Bronchus fibroblast of lung (primary cell): ENCODE results near the gene DHX57. TPM values are rescaled to one million over a fixed set of nuclear protein-coding genes. Genes with fewer than 3 reads are reported as not detected.

Source experiments
- total RNA-seq: library from RNA; depleted of rRNA; stranded (reverse); fragments of >200 nt; gene quantifications from 2 replicates; pipeline ENCODE4 v1.2.3, GENCODE V29; 2015

Gene DHX57, protein sequence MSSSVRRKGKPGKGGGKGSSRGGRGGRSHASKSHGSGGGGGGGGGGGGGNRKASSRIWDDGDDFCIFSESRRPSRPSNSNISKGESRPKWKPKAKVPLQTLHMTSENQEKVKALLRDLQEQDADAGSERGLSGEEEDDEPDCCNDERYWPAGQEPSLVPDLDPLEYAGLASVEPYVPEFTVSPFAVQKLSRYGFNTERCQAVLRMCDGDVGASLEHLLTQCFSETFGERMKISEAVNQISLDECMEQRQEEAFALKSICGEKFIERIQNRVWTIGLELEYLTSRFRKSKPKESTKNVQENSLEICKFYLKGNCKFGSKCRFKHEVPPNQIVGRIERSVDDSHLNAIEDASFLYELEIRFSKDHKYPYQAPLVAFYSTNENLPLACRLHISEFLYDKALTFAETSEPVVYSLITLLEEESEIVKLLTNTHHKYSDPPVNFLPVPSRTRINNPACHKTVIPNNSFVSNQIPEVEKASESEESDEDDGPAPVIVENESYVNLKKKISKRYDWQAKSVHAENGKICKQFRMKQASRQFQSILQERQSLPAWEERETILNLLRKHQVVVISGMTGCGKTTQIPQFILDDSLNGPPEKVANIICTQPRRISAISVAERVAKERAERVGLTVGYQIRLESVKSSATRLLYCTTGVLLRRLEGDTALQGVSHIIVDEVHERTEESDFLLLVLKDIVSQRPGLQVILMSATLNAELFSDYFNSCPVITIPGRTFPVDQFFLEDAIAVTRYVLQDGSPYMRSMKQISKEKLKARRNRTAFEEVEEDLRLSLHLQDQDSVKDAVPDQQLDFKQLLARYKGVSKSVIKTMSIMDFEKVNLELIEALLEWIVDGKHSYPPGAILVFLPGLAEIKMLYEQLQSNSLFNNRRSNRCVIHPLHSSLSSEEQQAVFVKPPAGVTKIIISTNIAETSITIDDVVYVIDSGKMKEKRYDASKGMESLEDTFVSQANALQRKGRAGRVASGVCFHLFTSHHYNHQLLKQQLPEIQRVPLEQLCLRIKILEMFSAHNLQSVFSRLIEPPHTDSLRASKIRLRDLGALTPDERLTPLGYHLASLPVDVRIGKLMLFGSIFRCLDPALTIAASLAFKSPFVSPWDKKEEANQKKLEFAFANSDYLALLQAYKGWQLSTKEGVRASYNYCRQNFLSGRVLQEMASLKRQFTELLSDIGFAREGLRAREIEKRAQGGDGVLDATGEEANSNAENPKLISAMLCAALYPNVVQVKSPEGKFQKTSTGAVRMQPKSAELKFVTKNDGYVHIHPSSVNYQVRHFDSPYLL (N-terminal part only)
- total RNA-seq = 12.3 and 15.3 TPM in 2 replicates

DNA sequence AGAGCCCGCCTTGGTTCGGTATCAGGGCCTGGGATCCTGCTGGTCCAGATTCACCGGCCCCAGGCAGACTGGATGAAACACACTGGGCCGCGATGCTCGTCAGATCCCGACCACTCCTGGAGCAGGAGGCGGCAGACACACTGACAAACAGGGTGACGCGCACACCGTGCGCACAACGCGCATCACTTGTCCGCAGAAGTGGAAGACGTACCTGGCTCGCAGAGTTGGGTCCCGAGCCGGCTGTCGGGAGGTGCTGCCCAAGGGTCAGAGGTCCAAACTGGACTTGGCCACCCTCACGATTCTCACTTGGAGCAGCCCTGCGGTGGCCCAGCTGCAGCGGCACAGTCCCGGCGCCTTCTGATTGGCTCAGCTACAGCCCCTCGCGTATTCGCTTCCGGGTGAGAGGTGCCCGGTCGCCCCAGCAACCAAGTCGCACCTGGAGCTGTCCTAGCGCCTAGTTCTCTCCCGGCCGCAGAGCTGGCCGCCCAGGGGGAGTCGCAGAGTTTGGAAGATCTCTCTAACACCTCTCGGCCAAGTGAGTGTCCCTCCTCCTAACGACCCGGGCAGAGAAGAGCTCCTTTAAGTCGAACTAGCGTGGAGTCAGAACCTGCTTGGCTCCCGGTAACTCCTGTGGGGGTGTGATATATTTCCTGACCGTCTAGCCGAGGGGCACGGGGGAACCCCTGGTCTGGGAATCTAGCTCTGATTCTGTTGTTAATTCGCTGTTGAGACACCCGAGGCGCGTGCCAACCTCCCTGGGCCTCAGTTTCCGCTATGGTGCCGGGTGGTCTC is at the start of gene DHX57, which contains the start of gene MORN2:
DHX57 (minus strand) TSS at position 359 of the 792 bp plus-strand sequence. CDS start 7,529 bp downstream, outside the sequence.
MORN2 (plus strand) TSS at position 401 of the 792 bp plus-strand sequence.

DNA sequence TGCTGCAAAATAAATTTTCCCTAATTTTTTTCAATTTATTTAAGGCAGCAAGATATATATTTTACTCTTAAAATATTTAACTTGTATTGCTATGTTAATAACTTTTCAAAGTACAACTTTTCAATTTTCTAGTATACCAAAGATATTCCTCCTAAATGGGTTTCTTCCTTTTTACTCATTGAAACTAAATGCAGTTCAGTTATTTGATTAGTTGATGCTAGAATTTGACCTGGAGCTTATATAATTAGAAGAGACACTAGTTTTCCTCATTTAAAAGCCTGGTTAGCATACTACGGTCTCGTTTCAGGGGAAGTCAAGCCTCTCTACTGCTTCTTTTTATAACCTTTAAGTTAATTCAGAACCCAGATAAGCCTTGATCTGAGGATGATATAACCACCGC is 13.8 kb upstream of the DHX57 start, which contains the start of gene ARHGEF33:
ARHGEF33 (plus strand) TSS at position 301 of the 400 bp plus-strand sequence. CDS start 29,573 bp downstream, outside the sequence.

DNA sequence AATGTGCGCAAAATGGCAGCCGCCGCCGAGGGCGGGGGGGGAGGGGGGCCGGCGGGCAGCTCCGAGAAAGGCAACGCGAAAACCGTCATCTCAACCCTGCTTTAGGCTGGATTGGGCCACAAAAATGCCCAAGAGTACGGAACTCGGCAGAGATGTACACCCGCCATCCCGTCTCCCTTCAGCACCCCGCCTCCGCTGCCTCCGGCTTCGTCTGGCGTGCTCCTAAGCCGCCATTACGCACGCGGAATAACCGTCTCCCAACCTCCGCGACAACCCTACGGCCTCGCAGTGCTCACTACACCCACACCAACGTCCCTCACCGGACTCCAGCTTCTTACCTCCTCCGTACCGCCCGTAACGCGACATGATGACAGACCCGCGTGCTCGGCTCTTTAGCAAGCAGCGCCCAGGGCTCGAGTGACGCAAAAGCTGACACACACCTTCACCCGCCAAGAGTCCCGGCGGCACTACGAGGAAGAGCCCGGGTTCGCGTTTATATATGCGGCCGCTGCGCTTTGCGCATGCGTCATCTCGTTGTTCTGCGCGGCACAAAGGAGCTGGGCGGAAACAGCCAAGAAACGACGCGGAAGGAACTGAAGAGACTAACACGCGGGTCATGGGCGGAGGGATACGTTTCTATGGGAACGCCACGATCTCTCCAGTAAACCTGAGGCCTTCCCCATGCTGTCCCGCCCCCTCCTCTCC is 124.7 kb downstream of the DHX57 start, which contains the start of gene SRSF7:
SRSF7 (minus strand) TSS at position 471 of the 705 bp plus-strand sequence; CDS start at position 366, 105 bp downstream.

Other genes with a start within 250 kb of the DHX57 start
- gene GALM, start 209.8 kb downstream of the DHX57 start, total RNA-seq = 10.9 and 17.8 TPM in 2 replicates
- 124 and 143 TPM in 2 replicates for gene SRSF7, start 124.6 kb downstream of the DHX57 start, total RNA-seq
- 8.9 and 13.3 TPM in 2 replicates for gene GEMIN6, start 97.7 kb downstream of the DHX57 start, total RNA-seq
- 19.0 and 27.9 TPM in 2 replicates for gene MORN2, start within 50 bp of the DHX57 start, total RNA-seq
- gene ARHGEF33, start 13.9 kb upstream of the DHX57 start, total RNA-seq = 1.5 TPM in 1 of 2 replicates, not detected in the other
- 5.8 and 8.6 TPM in 2 replicates for gene SOS1, start 245.1 kb upstream of the DHX57 start, total RNA-seq